Measurements from ENCODE around the gene NXPE4. TPM values are rescaled to one million over a fixed set of nuclear protein-coding genes. Genes with fewer than 3 reads are reported as not detected.

The NXPE4 gene
- total RNA-seq, 4 donors from 2014 or later, result not detected

- Histone ChIP-seq H3K27me3 (no peaks in the 10 kb centered on the region), H3K4me1 (no peaks in the 10 kb centered on the region), H3K4me3 (no peak overlapping the region), H3K36me3 (no peaks in the 10 kb centered on the region), H3K27ac (replicated peaks in 1 of 4) (no peak overlapping the region), H3K9me3 (peaks cover 0 to 10% (median 4%) of the 10 kb centered on the region in 4 donors)
- WGBS, result 45% methylated on average over 2 of the region's 2 CpGs
- TF ChIP-seq EP300 (IDR thresholded peaks at IDR 0.05) (no peak), CTCF (IDR thresholded peaks at IDR 0.05) (no peak), POLR2A (IDR thresholded peaks at IDR 0.05; ENCODE audit: low read depth) (no peak), POLR2AphosphoS5 (IDR thresholded peaks at IDR 0.05) (no peak)
- intact Hi-C loops (cut with DNase I), result no loop called here
- no peak for DNase-seq (ENCODE audit: extremely low spot score)
Observed at GRCh38 chr11:114522818-114523217, 72.8 kb downstream of the NXPE4 start.

Small RNA genes lying within 50 kb of the gene (small RNA-seq; reads per million reads assigned to genes)
- gene RF01210, result 0 reads per million in 3 donors

Other genes starting within 250 kb of the NXPE4 start
- gene C11orf71, start 195.3 kb downstream of the NXPE4 start, total RNA-seq, result 1 to 10 TPM; 5.0 to 6.2 (median 5.6) TPM
- gene RBM7, start 195.1 kb downstream of the NXPE4 start, total RNA-seq, result 10 to 100 TPM; 13.7 to 28.0 (median 17.6) TPM
- gene REXO2, start 156.3 kb downstream of the NXPE4 start, total RNA-seq, result 100 to 1,000 TPM in 3 of 4 donors, 10 to 100 TPM in 1; 95.1 to 152 (median 142) TPM
- gene NXPE1, start 35.9 kb downstream of the NXPE4 start, total RNA-seq, result not detected
- gene NXPE2, start 82.7 kb upstream of the NXPE4 start, total RNA-seq, result under 1 TPM in 3 of 4 donors, not detected in 1; 0.40 to 0.50 (median 0.42) TPM